Neural progenitor cell (in vitro differentiated cells): ENCODE measurements around the gene NR2F1.

ENCODE experiments used
- CTCF ChIP-seq: fragments of 200-600 bp; sonication (generic); IDR thresholded peaks from 2 replicates; pipeline ENCODE4 v1.5.1; 2017; ENCODE audit warnings: antibody characterized with exemption, mild to moderate bottlenecking
- EZH2 ChIP-seq: fragments of 200-600 bp; sonication (generic); IDR thresholded peaks from 2 replicates; pipeline ENCODE4 v1.6.1; 2017; ENCODE audit warnings: antibody characterized with exemption, mild to moderate bottlenecking, moderate library complexity
- EZH2phosphoT487 ChIP-seq: fragments of 200-600 bp; sonication (generic); IDR thresholded peaks from 2 replicates; pipeline ENCODE4 v1.6.1; 2017; ENCODE audit warnings: antibody characterized with exemption

- no peak for TF ChIP-seq CTCF
- TF ChIP-seq EZH2 = peak; percentile 71
- TF ChIP-seq EZH2phosphoT487 = peak; percentile 51
Measured at GRCh38 chr5:93598091-93599000, 15.3 kb downstream of the NR2F1 start.
